Stimulated activated CD4-positive, alpha-beta T cell treated with anti-CD3 and anti-CD28 coated beads, Interleukin-12 subunit alpha, Interleukin-12 subunit beta, amount 100 ng/mL, for 4 hours (primary cell): ENCODE data around the gene GABPB1.

ENCODE experiments used
- DNase-seq: peaks from one replicate; pipeline ENCODE4 v3.0.0-alpha.2; 2020

Gene GABPB1

DNA sequence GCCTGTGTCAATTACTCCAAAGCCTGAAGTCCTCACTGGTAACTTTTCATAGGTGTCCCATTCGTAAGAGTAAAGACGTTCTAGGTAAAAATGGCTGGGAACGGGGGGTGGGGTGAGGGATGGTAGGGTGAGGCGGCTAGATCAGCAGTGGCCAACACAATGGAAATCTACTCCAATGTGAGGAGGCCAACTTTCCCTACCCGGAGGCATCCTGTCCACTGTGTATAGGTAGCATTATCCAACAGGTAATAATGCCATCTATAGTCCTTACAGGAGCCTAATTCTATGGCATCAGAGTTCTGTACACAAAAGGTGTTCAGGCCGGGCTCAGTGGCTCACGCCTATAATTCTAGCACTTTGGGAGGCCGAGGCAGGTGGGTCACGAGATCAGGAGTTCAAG is 118.6 kb downstream of the GABPB1 start:
- DNase-seq, result no peak

DNA sequence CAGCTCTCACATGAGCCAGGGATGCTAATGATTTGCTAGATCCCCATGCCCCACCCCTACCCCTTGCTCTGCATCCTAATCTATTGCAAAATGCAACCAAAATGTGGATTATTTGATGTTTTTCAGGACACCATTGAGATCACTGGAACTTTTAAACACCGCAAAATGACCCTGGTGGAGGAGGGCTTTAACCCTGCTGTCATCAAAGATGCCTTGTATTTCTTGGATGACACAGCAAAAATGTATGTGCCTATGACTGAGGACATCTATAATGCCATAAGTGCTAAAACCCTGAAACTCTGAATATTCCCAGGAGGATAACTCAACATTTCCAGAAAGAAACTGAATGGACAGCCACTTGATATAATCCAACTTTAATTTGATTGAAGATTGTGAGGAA is 119.2 kb downstream of the GABPB1 start:
- no peak for DNase-seq

DNA sequence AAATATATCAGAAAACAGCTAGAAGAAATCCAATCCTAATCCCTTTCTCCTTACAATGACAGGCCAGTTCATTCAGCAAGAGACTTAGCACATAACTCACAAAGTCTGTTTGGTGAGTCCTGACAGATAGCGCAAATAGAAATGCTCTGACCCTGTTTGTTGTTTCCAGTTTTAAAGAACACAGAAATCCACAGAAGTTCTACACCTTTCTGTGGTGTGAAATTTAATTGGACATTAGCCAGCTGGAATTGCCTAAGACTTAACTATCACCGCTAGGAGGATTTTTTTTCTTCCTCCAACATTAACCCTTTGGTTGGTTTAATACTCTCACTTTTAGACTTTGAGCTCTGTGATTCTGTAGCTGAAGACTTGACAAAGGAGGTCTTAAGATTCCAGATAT is 120.2 kb downstream of the GABPB1 start:
- DNase-seq, result no peak

DNA sequence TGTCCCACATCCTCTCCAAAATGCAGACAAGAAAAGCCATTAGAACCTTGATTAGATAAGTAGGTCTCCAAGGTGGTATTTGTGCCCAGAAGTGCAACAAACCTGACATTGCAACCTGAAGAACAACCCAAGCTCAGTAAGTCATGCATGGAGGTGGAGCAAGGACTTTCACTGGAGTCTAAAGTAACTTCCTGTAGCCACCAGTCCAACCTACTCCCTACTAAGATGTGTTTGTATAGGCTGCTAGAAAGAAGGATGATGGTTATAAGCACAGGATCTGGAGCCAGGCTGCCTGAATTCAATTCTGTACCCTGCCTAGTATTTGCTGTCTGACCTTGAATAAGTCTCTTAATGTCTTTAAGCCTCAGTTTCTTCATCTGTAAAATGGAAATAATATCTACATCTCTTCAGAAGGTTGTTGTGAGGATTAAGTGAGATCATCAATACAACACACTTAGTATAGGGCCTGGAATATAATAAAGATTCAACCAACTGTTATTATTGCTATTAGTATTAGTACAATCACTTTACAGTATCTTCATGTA is 121.7 kb downstream of the GABPB1 start:
- no peak for DNase-seq

DNA sequence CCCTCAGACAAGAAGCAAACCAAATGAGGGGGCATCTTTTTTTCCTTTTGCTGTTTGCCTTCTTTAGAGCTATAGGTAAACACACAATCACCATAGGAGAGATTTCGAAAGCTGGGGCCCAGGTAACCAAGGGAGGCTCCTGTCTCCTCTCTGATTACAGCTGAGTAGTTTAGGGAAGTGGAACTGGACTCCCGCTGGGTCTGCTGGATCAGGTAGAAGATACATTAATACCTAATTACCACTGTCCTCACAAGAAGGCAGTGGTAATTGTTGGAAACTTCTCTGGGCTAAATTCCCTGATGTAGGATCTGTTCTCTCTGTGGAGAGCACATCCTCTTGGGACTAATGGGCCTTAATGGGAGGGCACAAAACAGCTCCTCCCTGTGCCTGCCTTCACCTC is 122.2 kb downstream of the GABPB1 start:
- DNase-seq, result no peak

DNA sequence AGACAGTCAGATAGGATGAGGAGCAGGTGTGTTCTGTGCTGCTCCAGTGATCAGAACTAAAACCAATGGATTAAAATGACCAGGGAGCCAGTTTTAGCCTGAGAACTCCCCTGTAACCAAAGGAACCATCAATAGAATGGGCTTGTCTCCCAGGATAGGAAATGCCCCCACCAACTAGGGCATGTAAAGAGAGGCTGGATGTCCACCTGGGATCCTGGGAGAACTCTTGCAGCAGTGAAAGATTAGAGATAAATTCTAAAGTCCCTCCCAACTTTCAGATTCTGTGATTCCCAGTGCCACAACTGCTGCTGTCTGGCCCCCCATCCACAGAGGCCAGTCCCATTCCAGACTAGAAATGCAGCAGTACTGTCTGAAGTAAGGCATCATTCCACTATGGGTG is 123.2 kb downstream of the GABPB1 start:
- DNase-seq, result no peak

DNA sequence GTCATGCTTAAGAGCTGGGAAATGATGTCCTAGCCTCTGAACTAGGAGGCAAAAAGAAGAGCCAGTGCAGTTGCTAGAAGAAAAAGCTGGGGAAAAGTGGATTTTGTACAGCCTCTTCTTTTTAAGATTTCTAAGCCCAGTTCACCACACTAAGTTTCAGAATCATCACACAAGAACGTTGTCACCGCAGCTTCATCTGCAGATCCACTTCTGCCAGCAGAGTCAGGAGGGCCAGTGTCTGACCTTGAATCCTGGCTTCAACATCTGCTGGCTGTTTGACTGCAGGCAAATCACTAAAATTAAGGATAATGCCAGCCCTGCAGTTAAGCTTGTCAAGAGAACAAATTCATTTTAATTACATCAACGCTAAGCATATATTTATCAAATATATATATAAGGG is 125.7 kb downstream of the GABPB1 start:
- DNase-seq, result no peak

DNA sequence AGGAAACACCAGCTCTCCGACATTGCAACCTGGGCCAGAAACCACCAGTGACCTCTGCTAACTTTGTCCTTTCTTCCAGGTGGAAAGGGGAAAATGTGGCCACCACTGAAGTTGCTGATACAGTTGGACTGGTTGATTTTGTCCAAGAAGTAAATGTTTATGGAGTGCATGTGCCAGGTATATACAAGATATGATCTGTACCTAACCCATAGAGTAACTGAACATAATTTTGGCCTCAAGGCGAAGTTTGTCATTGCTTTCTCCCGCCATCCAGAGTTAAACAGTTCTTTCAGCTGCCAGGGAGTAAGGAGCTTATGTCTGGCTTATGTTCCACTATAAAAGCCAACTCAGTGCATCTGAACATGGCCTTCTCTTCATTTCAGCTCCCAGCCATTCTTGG is 126.1 kb downstream of the GABPB1 start:
- no peak for DNase-seq

DNA sequence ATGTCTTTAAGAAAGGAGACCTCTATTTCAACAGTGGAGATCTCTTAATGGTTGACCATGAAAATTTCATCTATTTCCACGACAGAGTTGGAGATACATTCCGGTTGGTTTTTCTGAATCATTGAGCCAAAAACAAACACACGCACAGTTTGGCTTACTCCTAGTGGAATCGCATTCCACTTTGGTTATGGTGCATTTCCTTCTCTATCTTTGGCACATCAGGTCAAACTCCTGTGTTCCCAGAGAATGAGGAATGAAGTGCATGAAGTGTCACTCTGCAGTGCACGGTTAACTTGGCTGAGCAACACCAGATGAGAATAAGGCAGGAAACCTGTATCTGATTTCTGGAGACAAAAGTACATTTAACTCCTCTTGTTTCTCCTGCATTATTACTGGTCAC is 127.9 kb downstream of the GABPB1 start:
- DNase-seq, result no peak

DNA sequence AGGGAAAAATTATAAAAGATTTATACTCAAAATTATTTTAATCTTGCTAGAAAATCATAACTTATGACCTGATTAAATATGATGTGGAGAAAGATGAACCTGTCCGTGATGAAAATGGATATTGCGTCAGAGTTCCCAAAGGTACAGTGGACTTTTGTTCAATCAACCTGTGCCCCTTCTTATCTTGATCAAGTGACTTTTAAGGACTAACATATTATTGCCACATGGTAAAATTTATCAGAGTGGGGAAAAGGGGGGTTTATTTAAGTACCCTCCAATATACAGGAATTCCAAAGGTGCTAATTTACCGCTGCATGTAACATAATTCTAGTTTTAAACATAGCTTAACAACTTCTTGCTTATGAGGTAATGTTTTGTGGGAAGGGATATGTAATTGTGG is 129.1 kb downstream of the GABPB1 start:
- no peak for DNase-seq
